Measurements from ENCODE around the gene ATP9B.

The ATP9B gene, protein sequence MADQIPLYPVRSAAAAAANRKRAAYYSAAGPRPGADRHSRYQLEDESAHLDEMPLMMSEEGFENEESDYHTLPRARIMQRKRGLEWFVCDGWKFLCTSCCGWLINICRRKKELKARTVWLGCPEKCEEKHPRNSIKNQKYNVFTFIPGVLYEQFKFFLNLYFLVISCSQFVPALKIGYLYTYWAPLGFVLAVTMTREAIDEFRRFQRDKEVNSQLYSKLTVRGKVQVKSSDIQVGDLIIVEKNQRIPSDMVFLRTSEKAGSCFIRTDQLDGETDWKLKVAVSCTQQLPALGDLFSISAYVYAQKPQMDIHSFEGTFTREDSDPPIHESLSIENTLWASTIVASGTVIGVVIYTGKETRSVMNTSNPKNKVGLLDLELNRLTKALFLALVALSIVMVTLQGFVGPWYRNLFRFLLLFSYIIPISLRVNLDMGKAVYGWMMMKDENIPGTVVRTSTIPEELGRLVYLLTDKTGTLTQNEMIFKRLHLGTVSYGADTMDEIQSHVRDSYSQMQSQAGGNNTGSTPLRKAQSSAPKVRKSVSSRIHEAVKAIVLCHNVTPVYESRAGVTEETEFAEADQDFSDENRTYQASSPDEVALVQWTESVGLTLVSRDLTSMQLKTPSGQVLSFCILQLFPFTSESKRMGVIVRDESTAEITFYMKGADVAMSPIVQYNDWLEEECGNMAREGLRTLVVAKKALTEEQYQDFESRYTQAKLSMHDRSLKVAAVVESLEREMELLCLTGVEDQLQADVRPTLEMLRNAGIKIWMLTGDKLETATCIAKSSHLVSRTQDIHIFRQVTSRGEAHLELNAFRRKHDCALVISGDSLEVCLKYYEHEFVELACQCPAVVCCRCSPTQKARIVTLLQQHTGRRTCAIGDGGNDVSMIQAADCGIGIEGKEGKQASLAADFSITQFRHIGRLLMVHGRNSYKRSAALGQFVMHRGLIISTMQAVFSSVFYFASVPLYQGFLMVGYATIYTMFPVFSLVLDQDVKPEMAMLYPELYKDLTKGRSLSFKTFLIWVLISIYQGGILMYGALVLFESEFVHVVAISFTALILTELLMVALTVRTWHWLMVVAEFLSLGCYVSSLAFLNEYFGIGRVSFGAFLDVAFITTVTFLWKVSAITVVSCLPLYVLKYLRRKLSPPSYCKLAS

DNA sequence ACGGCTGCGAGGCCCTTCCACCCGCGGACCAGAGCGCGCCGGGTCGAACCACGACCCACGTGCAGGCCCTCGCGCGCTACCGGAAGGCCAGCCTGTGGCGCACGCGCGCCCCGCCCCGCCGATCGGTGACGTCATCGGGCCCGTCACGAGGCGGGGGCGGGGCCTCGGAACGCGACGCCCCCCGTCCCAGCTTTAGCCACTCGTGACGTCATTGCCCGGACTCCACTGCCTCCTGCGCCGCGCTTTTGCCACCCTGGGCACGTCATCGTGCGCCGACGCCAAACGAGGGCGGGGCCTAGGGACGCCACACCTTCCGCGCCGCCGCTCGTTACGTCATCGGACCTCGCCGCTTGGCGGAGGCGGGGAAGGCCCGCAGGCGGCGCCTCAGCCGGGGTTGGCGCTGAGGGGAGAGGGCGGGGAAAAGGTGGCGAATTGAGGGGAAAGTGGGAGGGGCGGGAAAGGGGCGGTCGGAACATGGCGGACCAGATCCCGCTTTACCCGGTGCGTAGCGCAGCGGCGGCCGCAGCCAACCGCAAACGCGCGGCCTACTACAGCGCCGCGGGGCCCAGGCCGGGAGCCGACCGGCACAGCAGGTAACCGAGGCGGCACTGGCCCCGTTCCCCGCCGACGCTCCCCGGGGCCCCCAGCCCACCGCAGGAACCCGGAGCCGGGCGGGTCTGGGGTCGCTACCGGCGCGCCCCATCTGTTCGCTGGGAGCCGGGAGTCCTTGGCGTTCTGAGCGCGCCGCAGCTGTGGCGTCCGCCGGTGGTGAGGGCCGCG, at the start of gene ATP9B:
Gene ATP9B (plus strand): TSS at position 458 of the 780 bp plus-strand sequence. CDS start 17 bp downstream, at position 475.
- H3K4me3 Mint-ChIP-seq, result peak within 1 kb of the TSS; percentile 75
- peak; percentile 100 for DNase-seq (ENCODE audit: low spot score in 2 of 2)
- peaks cover 44% of the 10 kb centered on the region for H3K4me1 Mint-ChIP-seq
- H3K9me3 Mint-ChIP-seq, result peaks cover 22% of the 10 kb centered on the region
- H3K36me3 Mint-ChIP-seq, result peaks cover 19% of the 10 kb centered on the region
- peak within 1 kb of the TSS; percentile 94 for H3K27ac Mint-ChIP-seq
- peak; percentile 91 for ATAC-seq

DNA sequence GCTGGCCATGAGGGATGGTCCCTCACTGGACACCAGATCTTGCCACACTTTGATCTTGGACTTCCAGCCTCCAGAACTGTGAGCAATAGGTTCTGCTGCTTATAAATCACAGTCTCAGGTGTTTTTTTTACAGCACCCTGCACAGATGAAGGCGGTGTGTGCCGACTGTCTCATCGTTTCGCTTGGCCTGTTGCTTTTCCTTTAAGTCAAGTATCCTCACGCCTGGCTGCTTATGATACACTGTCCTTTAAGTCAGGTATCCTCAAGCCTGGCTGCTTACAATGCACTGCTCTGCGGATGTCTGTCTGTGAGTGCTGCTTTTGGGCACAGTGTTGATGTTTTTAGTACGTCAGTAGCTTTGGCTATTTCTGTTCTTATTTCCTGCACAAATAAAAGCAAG, 49.3 kb upstream of the ATP9B start:
- H3K27ac Mint-ChIP-seq, result no peak overlapping the region

DNA sequence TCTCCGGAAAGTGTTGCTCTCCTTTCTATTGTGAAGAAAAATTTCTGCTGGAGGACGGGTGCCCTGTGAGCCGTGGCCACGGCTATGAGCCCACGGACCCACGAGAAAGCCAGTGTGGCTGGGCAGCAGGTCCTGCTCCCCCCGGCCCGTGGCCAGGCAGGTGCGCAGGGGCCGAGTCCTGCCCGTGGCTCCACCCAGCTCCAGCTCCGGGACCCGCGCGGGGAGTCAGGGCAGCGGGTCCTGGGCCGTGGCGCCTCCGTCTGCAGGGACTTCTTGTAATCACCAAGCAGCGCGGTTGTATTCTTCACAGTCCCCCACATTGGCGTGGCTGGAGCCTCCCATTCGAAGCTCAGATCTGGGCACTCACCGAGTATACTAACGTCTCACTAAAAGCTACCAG, 46.6 kb upstream of the ATP9B start:
- Mint-ChIP-seq H3K9me3 (peaks cover under 1% of the 10 kb centered on the region), H3K4me1 (no peaks in the 10 kb centered on the region), H3K27ac (no peak overlapping the region), H3K36me3 (no peaks in the 10 kb centered on the region), H3K4me3 (no peak overlapping the region)
- ATAC-seq (no peak), DNase-seq (ENCODE audit: low spot score in 2 of 2) (no peak)

More for the DNA sequence above, 49.3 kb upstream of the ATP9B start:
- Mint-ChIP-seq H3K36me3 (no peaks in the 10 kb centered on the region), H3K4me1 (no peaks in the 10 kb centered on the region), H3K4me3 (no peak overlapping the region), H3K9me3 (no peaks in the 10 kb centered on the region)
- DNase-seq (ENCODE audit: low spot score in 2 of 2), result no peak
- ATAC-seq, result no peak

DNA sequence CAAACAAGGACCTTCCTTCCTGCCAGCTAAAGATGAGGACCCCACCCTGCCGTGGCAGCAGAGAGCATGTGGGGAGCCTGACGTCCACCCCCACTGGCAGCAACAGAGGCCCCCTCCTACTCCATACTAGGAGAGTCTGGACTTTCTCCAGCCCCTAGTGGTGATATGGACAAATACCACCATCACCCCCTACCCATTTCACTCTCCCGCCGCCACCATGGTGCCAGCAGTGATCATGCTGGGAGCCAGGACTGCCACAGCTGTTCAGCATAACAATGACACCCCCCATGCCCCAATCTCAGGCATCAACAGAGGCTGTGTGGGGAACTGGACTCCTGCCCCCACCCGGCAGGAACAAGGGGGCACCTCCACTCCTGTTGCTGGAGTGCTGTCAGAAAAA, 42.7 kb upstream of the ATP9B start:
- Mint-ChIP-seq H3K27ac (no peak overlapping the region), H3K9me3 (peaks cover 4% of the 10 kb centered on the region), H3K4me1 (no peaks in the 10 kb centered on the region), H3K4me3 (no peak overlapping the region), H3K36me3 (no peaks in the 10 kb centered on the region)
- no peak for ATAC-seq
- DNase-seq (ENCODE audit: low spot score in 2 of 2), result no peak

DNA sequence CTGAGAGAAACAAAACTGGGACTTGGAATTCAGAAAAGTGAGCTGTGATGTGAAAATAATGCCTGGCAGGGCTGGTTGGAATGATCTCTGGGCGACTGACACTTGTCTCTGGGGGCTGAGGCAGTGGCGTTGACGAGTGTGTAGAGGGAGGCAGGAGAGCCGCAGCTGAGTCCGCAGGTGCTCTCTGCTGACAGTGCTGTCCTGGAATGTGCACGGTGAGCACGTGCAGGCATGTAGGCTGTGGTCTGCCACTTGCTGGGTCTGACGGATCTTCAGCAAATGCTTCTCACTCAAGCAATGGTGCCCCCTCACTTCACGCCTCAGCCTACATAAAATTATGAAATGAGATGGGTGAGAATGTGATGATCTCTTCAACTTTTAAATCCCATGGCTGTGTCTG, 38.5 kb upstream of the ATP9B start:
- Mint-ChIP-seq H3K36me3 (no peaks in the 10 kb centered on the region), H3K27ac (no peak overlapping the region), H3K9me3 (peaks cover 4% of the 10 kb centered on the region), H3K4me3 (no peak overlapping the region), H3K4me1 (no peaks in the 10 kb centered on the region)
- DNase-seq (ENCODE audit: low spot score in 2 of 2), result no peak
- ATAC-seq, result no peak

DNA sequence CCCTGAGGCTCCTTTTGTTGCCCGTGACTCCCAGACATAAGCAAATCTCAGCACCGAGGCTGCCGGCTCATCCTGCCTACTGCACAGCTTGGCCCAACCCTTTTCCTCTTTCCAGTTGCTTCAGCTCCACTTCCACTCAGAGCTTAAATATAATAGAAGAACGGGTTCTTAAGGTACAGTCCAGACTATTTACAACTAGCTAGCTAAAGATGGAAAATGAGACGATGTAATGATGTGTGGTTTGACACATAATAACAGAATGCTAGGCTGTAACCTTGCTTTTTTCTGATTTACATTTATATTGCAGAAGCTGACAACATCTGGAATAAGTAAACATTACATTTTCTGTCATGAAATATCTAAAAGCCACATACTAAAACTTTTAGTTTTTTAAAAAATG, 26.9 kb upstream of the ATP9B start:
- no peak for ATAC-seq
- no peak overlapping the region for H3K27ac Mint-ChIP-seq
- H3K4me3 Mint-ChIP-seq, result no peak overlapping the region
- no peaks in the 10 kb centered on the region for H3K9me3 Mint-ChIP-seq
- DNase-seq (ENCODE audit: low spot score in 2 of 2), result no peak
- H3K36me3 Mint-ChIP-seq, result no peaks in the 10 kb centered on the region
- no peaks in the 10 kb centered on the region for H3K4me1 Mint-ChIP-seq

DNA sequence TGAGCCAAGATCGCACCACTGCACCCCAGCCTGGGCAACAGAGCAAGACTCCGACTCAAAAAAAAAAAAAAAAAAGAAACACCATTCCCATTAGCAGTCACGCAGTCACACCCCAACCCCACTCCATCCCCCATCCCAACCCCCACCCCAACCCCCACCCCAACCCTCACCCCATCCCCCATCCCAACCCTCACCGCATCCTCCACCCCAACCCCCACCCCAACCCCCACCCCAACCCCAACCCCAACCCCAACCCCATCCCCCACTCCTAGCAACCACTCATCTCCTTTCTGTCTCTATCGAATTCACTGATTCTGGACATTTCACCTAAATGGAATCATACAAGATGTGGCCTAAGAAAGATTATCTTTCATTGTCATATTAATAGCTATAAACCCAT, 25.9 kb upstream of the ATP9B start:
- Mint-ChIP-seq H3K9me3 (no peaks in the 10 kb centered on the region), H3K4me3 (no peak overlapping the region), H3K27ac (no peak overlapping the region), H3K36me3 (no peaks in the 10 kb centered on the region), H3K4me1 (peaks cover 8% of the 10 kb centered on the region)
- ATAC-seq, result no peak
- no peak for DNase-seq (ENCODE audit: low spot score in 2 of 2)

DNA sequence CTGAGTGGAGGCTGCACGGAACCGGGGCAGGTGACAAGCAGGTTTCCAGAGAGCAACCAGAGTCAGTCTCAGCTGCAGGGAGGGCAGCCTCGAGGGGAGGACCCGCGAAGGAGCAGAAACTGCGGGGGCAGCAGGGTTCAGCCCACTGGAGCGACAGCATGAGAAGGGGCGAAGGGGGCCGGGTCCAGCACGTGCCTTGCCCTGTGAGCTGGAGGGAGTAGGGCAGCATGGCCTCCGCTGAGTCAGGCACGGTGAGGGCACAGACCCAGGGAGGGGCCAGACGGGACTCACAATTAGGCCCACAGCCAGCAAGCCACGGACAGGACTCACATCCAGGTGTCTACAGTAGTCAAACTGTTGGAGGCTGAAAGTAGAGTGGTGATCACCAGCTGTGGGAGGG, 22.7 kb upstream of the ATP9B start:
- Mint-ChIP-seq H3K4me1 (peaks cover 8% of the 10 kb centered on the region), H3K4me3 (no peak overlapping the region), H3K36me3 (no peaks in the 10 kb centered on the region), H3K9me3 (no peaks in the 10 kb centered on the region), H3K27ac (no peak overlapping the region)
- no peak for DNase-seq (ENCODE audit: low spot score in 2 of 2)
- ATAC-seq, result no peak

DNA sequence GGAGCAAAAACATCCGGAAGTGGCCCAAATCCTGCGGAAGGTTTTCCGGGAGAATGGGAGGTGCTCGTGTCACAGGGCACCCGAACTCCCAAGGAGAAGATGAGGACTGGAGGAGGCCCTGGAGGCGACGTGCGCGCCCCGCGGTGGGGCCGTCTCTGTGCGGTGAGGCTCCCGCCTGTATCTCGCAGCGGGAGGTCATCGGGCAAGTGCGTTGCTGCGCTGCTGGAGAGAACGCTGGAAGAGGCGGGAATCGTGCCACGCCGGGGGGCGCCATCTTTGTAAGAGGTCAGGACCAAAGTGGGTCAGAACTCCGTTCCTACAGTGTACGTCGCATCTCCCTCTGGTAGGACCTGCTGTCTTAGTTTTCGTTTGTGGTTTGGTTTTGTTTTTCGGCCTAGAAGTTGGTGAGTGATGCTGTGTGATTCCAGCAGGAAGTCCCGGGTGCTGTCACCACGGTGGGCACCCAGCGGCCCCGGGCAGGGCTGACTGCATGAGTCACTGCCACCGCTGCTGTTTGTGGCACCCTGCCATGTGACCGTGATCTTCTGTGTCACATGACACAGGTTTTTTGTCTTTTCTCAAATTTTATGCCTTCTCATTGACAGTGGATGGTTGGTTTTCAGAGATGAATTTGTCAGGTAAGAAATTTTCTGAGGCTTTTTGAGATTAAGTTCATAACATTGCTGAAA, 21.5 kb upstream of the ATP9B start:
- peak overlapping the region; percentile 70 for H3K27ac Mint-ChIP-seq
- DNase-seq (ENCODE audit: low spot score in 2 of 2), result no peak
- H3K4me3 Mint-ChIP-seq, result peak overlapping the region; percentile 28
- H3K4me1 Mint-ChIP-seq, result peaks cover 8% of the 10 kb centered on the region
- peak; percentile 90 for ATAC-seq
- H3K36me3 Mint-ChIP-seq, result no peaks in the 10 kb centered on the region
- no peaks in the 10 kb centered on the region for H3K9me3 Mint-ChIP-seq

DNA sequence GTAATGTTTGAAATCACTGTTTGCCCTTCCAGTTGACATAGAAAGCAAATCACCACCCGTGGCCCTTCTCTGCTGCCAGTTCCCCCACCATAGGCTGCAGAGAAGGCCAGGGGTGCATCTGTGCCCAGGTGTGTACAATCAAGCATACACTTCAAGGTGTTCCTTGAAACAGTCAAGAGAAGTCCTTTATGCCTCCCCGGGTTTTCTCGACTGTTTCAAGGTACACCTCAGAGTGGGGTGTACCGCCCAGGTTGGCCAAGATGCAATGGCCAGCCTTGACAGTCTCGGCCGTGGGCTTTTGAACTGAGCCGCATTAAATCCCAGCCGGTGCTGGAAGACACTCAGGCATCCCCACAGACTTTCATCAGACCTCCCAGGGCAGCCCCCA, 21.0 kb upstream of the ATP9B start:
- Mint-ChIP-seq H3K9me3 (no peaks in the 10 kb centered on the region), H3K27ac (peak overlapping the region; percentile 70), H3K4me3 (peak overlapping the region; percentile 28), H3K36me3 (no peaks in the 10 kb centered on the region), H3K4me1 (peaks cover 8% of the 10 kb centered on the region)
- ATAC-seq, result no peak
- DNase-seq (ENCODE audit: low spot score in 2 of 2), result no peak

DNA sequence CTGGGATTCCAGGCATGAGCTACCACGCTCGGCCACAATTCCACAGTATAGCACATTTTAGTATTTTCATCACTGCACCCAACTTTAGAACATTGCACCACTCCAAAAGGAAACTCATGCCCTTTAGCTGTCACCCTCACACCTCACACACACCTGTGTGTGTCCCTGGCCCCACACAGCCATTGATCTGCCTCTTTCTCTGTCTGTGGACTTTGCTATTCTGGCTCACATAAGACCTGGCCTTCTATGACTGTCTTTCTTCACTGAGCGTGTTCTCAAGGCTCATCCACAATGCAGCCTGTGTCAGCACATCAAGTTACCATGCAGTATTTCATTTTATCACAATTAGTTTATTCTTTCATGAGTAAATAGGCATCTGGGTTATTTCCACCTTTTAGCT, 19.7 kb upstream of the ATP9B start:
- Mint-ChIP-seq H3K4me3 (no peak overlapping the region), H3K4me1 (peaks cover 8% of the 10 kb centered on the region), H3K9me3 (no peaks in the 10 kb centered on the region), H3K36me3 (no peaks in the 10 kb centered on the region), H3K27ac (no peak overlapping the region)
- no peak for ATAC-seq
- DNase-seq (ENCODE audit: low spot score in 2 of 2), result no peak

DNA sequence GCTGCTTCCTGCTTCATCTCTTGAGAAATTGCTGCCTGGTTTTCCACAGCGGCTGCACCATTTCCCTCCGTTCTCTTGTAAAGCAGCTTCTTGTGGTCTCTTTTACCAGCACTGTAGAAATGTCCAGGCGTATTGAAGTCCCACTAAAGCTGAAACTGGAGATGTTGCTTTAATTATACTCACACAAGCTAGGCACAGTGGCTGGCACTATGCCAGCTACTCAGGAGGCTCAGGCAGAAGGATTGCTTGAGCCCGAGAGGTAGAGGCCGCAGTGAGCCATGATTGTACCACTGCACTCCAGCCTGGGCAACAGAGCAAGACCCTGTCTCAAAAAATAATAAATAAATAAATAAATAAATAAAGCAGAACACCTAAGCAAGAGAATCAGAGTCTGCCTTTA, 19.2 kb upstream of the ATP9B start:
- Mint-ChIP-seq H3K36me3 (no peaks in the 10 kb centered on the region), H3K4me1 (peaks cover 8% of the 10 kb centered on the region), H3K27ac (no peak overlapping the region), H3K4me3 (no peak overlapping the region), H3K9me3 (no peaks in the 10 kb centered on the region)
- no peak for DNase-seq (ENCODE audit: low spot score in 2 of 2)
- ATAC-seq, result no peak

DNA sequence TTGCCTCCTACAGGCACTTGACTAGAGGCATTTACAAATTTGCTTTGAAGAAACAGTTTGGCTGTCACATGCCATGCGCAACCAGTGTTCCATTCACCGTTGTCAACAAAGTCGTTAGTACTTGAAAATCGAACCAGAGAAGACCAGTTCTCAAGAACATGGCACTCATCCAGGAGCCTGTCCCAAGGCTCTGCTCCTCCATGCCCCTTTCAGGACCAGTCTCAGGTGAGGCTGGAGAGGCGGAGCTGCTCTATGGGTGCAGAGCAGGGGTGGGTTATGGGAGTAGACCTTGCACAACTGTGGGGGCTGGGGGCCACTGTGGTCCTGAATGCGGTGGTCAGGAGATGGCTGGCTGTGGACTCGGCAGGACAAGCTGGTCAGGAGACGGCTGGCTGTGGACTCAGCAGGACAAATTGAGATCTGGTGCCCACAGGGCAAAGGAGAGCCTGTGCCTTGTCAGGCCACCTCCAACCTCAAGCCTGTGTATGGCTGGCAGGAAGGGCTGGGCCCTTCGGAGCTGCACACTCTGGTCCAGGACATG, 12.3 kb upstream of the ATP9B start:
- no peaks in the 10 kb centered on the region for H3K9me3 Mint-ChIP-seq
- no peaks in the 10 kb centered on the region for H3K4me1 Mint-ChIP-seq
- no peak for ATAC-seq
- H3K27ac Mint-ChIP-seq, result no peak overlapping the region
- H3K4me3 Mint-ChIP-seq, result no peak overlapping the region
- no peaks in the 10 kb centered on the region for H3K36me3 Mint-ChIP-seq
- no peak for DNase-seq (ENCODE audit: low spot score in 2 of 2)

DNA sequence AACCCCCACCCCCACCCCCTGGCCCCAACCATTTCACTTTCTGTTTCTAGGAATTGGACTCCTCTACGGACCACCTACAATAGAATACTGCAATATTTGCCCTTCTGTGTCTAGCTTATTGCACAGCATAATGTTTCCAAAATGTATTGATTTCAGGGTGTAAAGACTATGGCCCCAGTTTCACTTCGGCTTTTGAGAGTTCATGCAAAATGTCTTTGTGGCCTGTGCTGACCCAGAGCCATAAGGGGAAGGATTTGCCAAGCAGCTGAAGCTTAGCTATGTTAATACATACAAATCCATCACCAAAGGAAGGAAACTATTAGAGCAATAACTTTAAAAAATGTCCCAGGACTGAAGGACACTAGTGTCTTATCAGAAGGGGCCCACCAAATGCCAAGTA, 11.2 kb upstream of the ATP9B start:
- no peak for DNase-seq (ENCODE audit: low spot score in 2 of 2)
- no peak for ATAC-seq
- no peaks in the 10 kb centered on the region for H3K36me3 Mint-ChIP-seq
- H3K4me3 Mint-ChIP-seq, result no peak overlapping the region
- no peaks in the 10 kb centered on the region for H3K9me3 Mint-ChIP-seq
- no peak overlapping the region for H3K27ac Mint-ChIP-seq
- no peaks in the 10 kb centered on the region for H3K4me1 Mint-ChIP-seq

Data from stimulated activated effector memory CD8-positive, alpha-beta T cell treated with anti-CD3 and anti-CD28 coated beads, Interleukin-12 subunit alpha, Interleukin-12 subunit beta, amount 100 ng/mL, for 72 hours (primary cell).